IPS-18a (cell line): Measurements from ENCODE around the gene SORBS1.

Experiments
- H3K27ac ChIP-seq: one replicate; pipeline ENCODE4 v1.5.1; 2013; ENCODE audit warnings: low read length
- H3K27me3 ChIP-seq: one replicate; pipeline ENCODE4 v1.6.1; 2013; ENCODE audit warnings: mild to moderate bottlenecking, low read length; ENCODE audit not compliant: control insufficient read depth, insufficient read depth
- H3K36me3 ChIP-seq: one replicate; pipeline ENCODE4 v1.6.1; 2013; ENCODE audit warnings: low read depth, low read length; ENCODE audit not compliant: control insufficient read depth
- H3K4me1 ChIP-seq: one replicate; pipeline ENCODE4 v1.6.1; 2013; ENCODE audit warnings: low read depth, low read length; ENCODE audit not compliant: control insufficient read depth
- H3K4me3 ChIP-seq: one replicate; pipeline ENCODE4 v1.5.1; 2013; ENCODE audit warnings: low read length
- H3K9ac ChIP-seq: one replicate; pipeline ENCODE4 v1.6.1; 2013; ENCODE audit warnings: mild to moderate bottlenecking, low read length, moderate library complexity
- H3K9me3 ChIP-seq: one replicate; pipeline ENCODE4 v1.6.1; 2013; ENCODE audit warnings: low read depth, low read length; ENCODE audit not compliant: control insufficient read depth

The SORBS1 gene

GRCh38 chr10:95325863-95326262 lies 235.3 kb downstream of the SORBS1 start:
- Histone ChIP-seq H3K4me1 (no peaks in the 10 kb centered on the region), H3K27me3 (no peaks in the 10 kb centered on the region), H3K27ac (no peak overlapping the region), H3K36me3 (peaks cover 5% of the 10 kb centered on the region), H3K9me3 (no peaks in the 10 kb centered on the region), H3K9ac (no peak overlapping the region), H3K4me3 (no peak overlapping the region)

- Histone ChIP-seq H3K4me1 (no peaks in the 10 kb centered on the region), H3K27me3 (no peaks in the 10 kb centered on the region), H3K9ac (no peak overlapping the region), H3K27ac (no peak overlapping the region), H3K9me3 (no peaks in the 10 kb centered on the region), H3K36me3 (peaks cover 5% of the 10 kb centered on the region), H3K4me3 (no peak overlapping the region)
Measured at GRCh38 chr10:95324436-95325268, 236.5 kb downstream of the SORBS1 start.

DNA sequence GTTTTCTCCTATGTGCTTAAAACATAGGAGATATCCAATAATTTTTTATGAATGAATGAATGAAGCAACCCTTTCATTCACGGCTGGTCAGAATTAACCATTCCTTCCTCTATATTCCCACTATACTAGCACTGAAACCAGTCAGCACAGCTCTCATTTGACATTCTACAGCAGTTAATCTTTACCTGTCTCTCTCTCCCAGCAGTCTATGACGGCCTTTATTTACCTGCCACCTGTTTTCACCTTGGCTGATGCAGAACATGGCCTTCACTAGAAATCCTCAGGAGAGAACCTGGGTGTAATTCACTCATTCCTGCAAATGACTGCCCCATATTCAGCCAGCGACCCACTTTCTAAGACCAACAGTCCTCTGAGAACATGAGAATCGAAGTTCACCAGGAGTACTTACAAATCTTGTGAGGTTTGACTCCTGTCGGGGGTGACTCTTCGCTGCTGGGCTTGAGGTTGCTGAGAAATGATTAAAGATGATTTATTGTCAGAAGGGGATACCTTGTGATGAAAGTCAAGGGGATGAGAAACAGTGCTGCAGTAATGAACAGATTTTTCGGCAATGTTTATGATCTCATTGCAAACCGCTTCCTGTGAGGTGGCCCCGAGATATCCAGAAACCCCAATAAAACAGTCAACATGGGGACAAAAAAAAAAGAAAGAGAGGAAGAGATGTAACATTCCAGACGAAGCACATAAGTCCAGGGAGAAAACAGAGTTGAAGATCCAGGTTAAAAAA lies 239.4 kb downstream of the SORBS1 start:
- Histone ChIP-seq H3K36me3 (peaks cover 5% of the 10 kb centered on the region), H3K9ac (no peak overlapping the region), H3K27ac (no peak overlapping the region), H3K27me3 (no peaks in the 10 kb centered on the region), H3K9me3 (no peaks in the 10 kb centered on the region), H3K4me1 (no peaks in the 10 kb centered on the region), H3K4me3 (no peak overlapping the region)

DNA sequence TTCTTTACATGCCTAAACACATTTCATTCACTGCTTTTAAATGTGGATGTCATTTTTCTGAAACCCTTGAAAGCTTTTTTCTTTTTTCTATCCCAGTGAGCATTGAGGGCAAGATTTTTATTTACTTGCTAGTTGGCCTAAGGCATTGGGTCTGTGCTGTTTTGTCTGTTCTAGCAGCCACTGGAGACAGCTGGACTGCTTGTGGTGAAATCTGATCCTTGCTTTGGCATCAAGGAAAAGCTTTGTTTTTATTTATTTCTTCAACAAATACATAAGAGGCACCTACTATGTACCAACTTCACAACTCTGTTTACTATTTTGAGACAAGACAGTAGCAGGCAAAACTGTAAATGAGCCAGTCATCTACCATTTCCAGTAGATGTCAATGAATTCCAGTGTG lies 241.9 kb downstream of the SORBS1 start:
- no peaks in the 10 kb centered on the region for H3K9me3 ChIP-seq
- H3K36me3 ChIP-seq, result peaks cover 5% of the 10 kb centered on the region
- H3K9ac ChIP-seq, result no peak overlapping the region
- no peak overlapping the region for H3K4me3 ChIP-seq
- H3K4me1 ChIP-seq, result no peaks in the 10 kb centered on the region
- H3K27me3 ChIP-seq, result no peaks in the 10 kb centered on the region
- no peak overlapping the region for H3K27ac ChIP-seq

DNA sequence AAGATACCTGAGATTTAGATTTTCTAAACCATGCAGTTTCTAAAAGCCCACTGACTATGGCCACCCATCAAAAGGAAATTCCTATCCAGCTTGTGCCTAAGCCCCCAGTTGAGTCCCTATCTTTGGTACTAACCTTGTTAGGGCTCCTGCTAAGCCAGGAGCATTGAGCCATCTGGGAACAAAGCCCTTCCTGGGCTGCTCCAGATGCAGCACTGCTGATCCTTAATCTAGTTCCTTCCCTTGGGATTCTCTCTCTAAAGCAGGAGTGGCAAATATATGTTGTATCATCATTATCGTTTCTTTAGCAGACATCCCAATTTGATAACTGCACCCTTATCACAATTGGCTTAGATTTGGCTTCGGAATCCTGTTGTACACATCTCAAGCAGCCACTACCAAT lies 245.7 kb downstream of the SORBS1 start:
- Histone ChIP-seq H3K27ac (no peak overlapping the region), H3K4me3 (no peak overlapping the region), H3K9me3 (no peaks in the 10 kb centered on the region), H3K4me1 (peaks cover 16% of the 10 kb centered on the region), H3K9ac (no peak overlapping the region), H3K27me3 (no peaks in the 10 kb centered on the region), H3K36me3 (no peaks in the 10 kb centered on the region)

DNA sequence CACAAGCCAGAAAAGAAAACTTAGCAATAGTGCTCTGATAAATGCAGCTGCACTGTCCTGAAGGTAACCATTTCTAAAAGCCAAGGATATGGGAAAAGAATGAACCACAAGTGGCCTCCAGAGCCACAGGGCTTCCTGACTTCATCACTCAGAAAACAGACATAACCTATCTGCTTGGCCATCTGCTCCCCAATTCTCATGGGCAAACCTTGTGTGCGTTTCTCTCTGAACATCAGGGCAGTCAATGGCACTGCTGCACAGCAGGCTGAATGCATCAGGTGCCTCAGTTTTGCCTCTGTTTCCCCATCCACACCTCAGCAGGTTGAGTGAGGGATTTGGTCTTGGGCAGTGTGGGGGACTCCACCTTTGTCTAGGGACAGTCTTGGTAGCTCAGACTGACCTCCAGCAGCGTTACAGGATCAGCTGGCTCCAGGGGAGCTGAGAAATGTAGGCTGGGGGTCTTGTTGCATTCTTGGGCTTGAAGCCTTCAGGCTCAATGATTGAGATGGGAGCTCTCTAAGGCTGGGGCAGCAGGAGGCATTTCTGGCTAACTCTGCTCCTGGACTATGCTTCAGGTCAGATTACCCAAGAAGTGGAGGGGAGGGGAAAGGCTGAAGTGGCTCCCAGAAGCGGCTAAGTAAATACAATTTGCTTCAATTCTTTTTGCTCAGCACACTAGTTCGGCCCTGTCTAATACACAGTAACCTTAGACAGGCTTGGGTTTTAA lies 246.8 kb downstream of the SORBS1 start:
- no peak overlapping the region for H3K27ac ChIP-seq
- H3K9ac ChIP-seq, result no peak overlapping the region
- H3K36me3 ChIP-seq, result no peaks in the 10 kb centered on the region
- peaks cover 16% of the 10 kb centered on the region for H3K4me1 ChIP-seq
- no peaks in the 10 kb centered on the region for H3K9me3 ChIP-seq
- H3K27me3 ChIP-seq, result no peaks in the 10 kb centered on the region
- no peak overlapping the region for H3K4me3 ChIP-seq

GRCh38 chr10:95312986-95313495 lies 248.1 kb downstream of the SORBS1 start:
- no peak overlapping the region for H3K27ac ChIP-seq
- H3K36me3 ChIP-seq, result no peaks in the 10 kb centered on the region
- no peaks in the 10 kb centered on the region for H3K9me3 ChIP-seq
- H3K9ac ChIP-seq, result no peak overlapping the region
- peaks cover 16% of the 10 kb centered on the region for H3K4me1 ChIP-seq
- H3K4me3 ChIP-seq, result no peak overlapping the region
- no peaks in the 10 kb centered on the region for H3K27me3 ChIP-seq

DNA sequence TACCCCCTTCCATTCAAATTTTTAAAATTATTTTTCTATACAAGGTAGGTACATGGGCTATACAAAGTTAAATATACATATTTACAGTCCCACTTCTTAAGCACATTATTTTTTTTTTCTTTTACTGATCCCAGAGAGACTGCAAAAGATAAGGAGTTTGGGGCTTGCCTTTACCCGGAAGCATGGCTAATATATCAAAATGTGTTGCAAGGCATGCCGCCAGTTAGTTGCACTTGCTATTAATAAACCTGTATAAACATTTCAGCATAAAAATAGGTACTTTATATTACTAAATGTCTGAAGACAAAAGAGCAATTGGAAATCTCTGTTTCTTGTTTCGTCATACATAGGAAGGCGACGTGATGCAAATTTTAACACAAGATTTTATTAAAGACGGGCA lies 248.9 kb downstream of the SORBS1 start:
- no peaks in the 10 kb centered on the region for H3K9me3 ChIP-seq
- H3K27me3 ChIP-seq, result no peaks in the 10 kb centered on the region
- H3K9ac ChIP-seq, result no peak overlapping the region
- H3K4me1 ChIP-seq, result peaks cover 16% of the 10 kb centered on the region
- H3K4me3 ChIP-seq, result no peak overlapping the region
- H3K27ac ChIP-seq, result no peak overlapping the region
- H3K36me3 ChIP-seq, result no peaks in the 10 kb centered on the region

- Histone ChIP-seq H3K9me3 (no peaks in the 10 kb centered on the region), H3K4me3 (no peak overlapping the region), H3K4me1 (peaks cover 16% of the 10 kb centered on the region), H3K9ac (no peak overlapping the region), H3K36me3 (no peaks in the 10 kb centered on the region), H3K27ac (no peak overlapping the region), H3K27me3 (no peaks in the 10 kb centered on the region)
Measured at GRCh38 chr10:95309958-95310357, 251.2 kb downstream of the SORBS1 start.

- Histone ChIP-seq H3K36me3 (no peaks in the 10 kb centered on the region), H3K27ac (no peak overlapping the region), H3K27me3 (no peaks in the 10 kb centered on the region), H3K4me1 (peaks cover 24% of the 10 kb centered on the region), H3K9ac (no peak overlapping the region), H3K4me3 (no peak overlapping the region), H3K9me3 (no peaks in the 10 kb centered on the region)
Measured at GRCh38 chr10:95308389-95309302, 252.5 kb downstream of the SORBS1 start.
